SU-DHL-6 (cell line): ENCODE data around the gene SMIM38.

Source experiments
- CTCF ChIP-seq: fragments of 200-600 bp; sonication (generic); IDR thresholded peaks from one replicate; pipeline ENCODE4 v1.5.1; 2017; ENCODE audit warnings: antibody characterized with exemption, mild to moderate bottlenecking, low read length, moderate library complexity; ENCODE audit not compliant: insufficient read depth, poor library complexity, severe bottlenecking
- EZH2phosphoT487 ChIP-seq: fragments of 200-600 bp; sonication (generic), shearing (Covaris generic); conservative IDR thresholded peaks from 2 replicates; pipeline ENCODE4 v1.6.1; 2018; ENCODE audit warnings: mild to moderate bottlenecking, antibody characterized with exemption, low read length, moderate library complexity, mixed read lengths

GRCh38 chr11:69142895-69143294 is 12.8 kb upstream of the SMIM38 start:
- TF ChIP-seq CTCF = no peak
- no peak for TF ChIP-seq EZH2phosphoT487
